Measurements from ENCODE around the gene MRPS12. TPM values are rescaled to one million over a fixed set of nuclear protein-coding genes. Genes with fewer than 3 reads are reported as not detected.
"Not testable (repeated sequence)": the region's sequence is repeated elsewhere in the genome, so short reads cannot be mapped to it uniquely, and the experiment has no call there.

The MRPS12 gene
- polyA plus RNA-seq, 3 donors, result 17.2 to 81.5 (median 73.0) TPM

DNA sequence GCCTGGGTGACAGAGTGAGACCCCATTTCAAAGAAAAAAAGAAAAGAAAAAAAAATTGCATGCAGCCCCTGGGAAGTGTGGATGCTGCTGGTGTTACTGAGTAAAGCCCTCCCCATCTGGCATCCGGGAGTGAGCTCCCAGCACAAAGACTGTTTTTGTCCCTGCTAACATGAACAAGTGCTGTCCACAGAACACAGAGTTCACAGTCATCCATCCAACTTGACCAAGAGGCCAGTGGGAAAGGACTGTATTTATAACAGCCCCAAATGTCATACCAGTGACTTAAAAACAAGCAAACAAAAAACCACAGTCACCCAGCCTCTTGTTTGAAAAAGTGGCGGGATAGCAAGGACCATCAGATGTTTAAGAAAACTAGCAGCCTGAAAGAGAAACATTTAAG, 34.0 kb downstream of the MRPS12 start:
- WGBS (ENCODE audit: insufficient coverage), result 100% methylated on average over 1 of the region's 2 CpGs
- H3K36me3 Mint-ChIP-seq, result no peaks in the 10 kb centered on the region
- H3K9ac ChIP-seq (ENCODE audit: insufficient read depth, low read length, poor library complexity, severe bottlenecking), result no peak overlapping the region
- intact Hi-C loops (cut with micrococcal nuclease), result no loop called here
- H3K4me2 ChIP-seq (replicated peaks; ENCODE audit: extremely low read depth, low read length, poor library complexity, severe bottlenecking), result no peak overlapping the region
- no peak overlapping the region for H3K27ac ChIP-seq (ENCODE audit: low read depth in 1 of 2, low read length in 2 of 2)
- no peaks in the 10 kb centered on the region for H3K36me3 ChIP-seq (replicated peaks in 1 of 2; ENCODE audit: control insufficient read depth in 1 of 2, insufficient read depth in 2 of 2, low read length in 2 of 2)
- DNase-seq, result no peak
- peaks cover 0 to 1% (median 0%) of the 10 kb centered on the region in 7 donors for H3K9me3 Mint-ChIP-seq
- TF ChIP-seq, protein P1, sequence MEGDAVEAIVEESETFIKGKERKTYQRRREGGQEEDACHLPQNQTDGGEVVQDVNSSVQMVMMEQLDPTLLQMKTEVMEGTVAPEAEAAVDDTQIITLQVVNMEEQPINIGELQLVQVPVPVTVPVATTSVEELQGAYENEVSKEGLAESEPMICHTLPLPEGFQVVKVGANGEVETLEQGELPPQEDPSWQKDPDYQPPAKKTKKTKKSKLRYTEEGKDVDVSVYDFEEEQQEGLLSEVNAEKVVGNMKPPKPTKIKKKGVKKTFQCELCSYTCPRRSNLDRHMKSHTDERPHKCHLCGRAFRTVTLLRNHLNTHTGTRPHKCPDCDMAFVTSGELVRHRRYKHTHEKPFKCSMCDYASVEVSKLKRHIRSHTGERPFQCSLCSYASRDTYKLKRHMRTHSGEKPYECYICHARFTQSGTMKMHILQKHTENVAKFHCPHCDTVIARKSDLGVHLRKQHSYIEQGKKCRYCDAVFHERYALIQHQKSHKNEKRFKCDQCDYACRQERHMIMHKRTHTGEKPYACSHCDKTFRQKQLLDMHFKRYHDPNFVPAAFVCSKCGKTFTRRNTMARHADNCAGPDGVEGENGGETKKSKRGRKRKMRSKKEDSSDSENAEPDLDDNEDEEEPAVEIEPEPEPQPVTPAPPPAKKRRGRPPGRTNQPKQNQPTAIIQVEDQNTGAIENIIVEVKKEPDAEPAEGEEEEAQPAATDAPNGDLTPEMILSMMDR (IDR thresholded peaks at IDR 0.05), result no peak
- H3K4me3 ChIP-seq (replicated peaks in 1 of 3; ENCODE audit: low read depth in 2 of 3, low read length in 3 of 3), result no peak overlapping the region
- peaks cover 2 to 12% (median 9%) of the 10 kb centered on the region in 3 donors for H3K27me3 Mint-ChIP-seq (ENCODE audit: low read depth in 3 of 3)
- H3K27me3 ChIP-seq (ENCODE audit: control insufficient read depth in 2 of 2, insufficient read depth in 2 of 2, low read length in 2 of 2), result no peaks in the 10 kb centered on the region
- no peaks in the 10 kb centered on the region for H3K79me2 ChIP-seq (ENCODE audit: insufficient read depth, low read length)
- H3K9me3 ChIP-seq (replicated peaks in 1 of 2; ENCODE audit: control insufficient read depth in 1 of 2, insufficient read depth in 1 of 2, low read length in 2 of 2), result no peaks in the 10 kb centered on the region
- peaks cover 3% of the 10 kb centered on the region for H3K4me1 Mint-ChIP-seq
- H3K4me3 Mint-ChIP-seq, result no peak overlapping the region
- no peaks in the 10 kb centered on the region for H4K20me1 ChIP-seq (ENCODE audit: insufficient read depth, low read length)
- no peak overlapping the region for H2AFZ ChIP-seq (ENCODE audit: insufficient read depth, low read depth, low read length, poor library complexity, severe bottlenecking)
- H3K4me1 ChIP-seq (ENCODE audit: control insufficient read depth in 1 of 2, insufficient read depth in 2 of 2, low read length in 2 of 2), result no peaks in the 10 kb centered on the region
- no peak overlapping the region for H3K27ac Mint-ChIP-seq

DNA sequence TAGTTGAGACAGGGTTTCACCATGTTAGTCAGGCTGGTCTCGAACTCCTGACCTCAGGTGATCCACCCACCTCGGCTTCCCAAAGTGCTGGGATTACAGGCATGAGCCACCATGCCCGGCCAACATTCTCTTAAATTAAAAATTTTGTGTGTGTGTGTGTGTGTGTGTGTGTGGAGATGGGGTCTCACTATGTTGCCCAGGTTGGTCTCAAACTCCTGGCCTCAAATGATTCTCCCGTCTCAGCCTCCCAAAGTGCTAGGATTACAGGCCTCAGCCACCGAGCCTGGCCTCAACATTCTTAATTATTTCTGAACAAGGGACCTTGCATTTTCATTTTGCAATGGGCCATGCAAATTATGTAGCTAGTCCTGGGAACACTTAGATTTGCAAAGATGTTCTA, 35.4 kb downstream of the MRPS12 start:
- not testable (repeated sequence) for H3K4me3 Mint-ChIP-seq, H3K27ac Mint-ChIP-seq
- peaks cover 2 to 13% (median 7%) of the 10 kb centered on the region in 3 donors for H3K27me3 Mint-ChIP-seq (ENCODE audit: low read depth in 3 of 3)

More for the DNA sequence above, 35.4 kb downstream of the MRPS12 start:
- H3K4me2 ChIP-seq (replicated peaks; ENCODE audit: extremely low read depth, low read length, poor library complexity, severe bottlenecking); H3K4me1 ChIP-seq (ENCODE audit: control insufficient read depth in 1 of 2, insufficient read depth in 2 of 2, low read length in 2 of 2); H4K20me1 ChIP-seq (ENCODE audit: insufficient read depth, low read length); H2AFZ ChIP-seq (ENCODE audit: insufficient read depth, low read depth, low read length, poor library complexity, severe bottlenecking); intact Hi-C loops (cut with micrococcal nuclease); H3K27me3 ChIP-seq (ENCODE audit: control insufficient read depth in 2 of 2, insufficient read depth in 2 of 2, low read length in 2 of 2); H3K9me3 ChIP-seq (replicated peaks in 1 of 2; ENCODE audit: control insufficient read depth in 1 of 2, insufficient read depth in 1 of 2, low read length in 2 of 2); H3K9me3 Mint-ChIP-seq; H3K9ac ChIP-seq (ENCODE audit: insufficient read depth, low read length, poor library complexity, severe bottlenecking); H3K79me2 ChIP-seq (ENCODE audit: insufficient read depth, low read length); H3K36me3 Mint-ChIP-seq; H3K27ac ChIP-seq (ENCODE audit: low read depth in 1 of 2, low read length in 2 of 2); DNase-seq; H3K4me3 ChIP-seq (replicated peaks in 1 of 3; ENCODE audit: low read depth in 2 of 3, low read length in 3 of 3); H3K4me1 Mint-ChIP-seq; H3K36me3 ChIP-seq (replicated peaks in 1 of 2; ENCODE audit: control insufficient read depth in 1 of 2, insufficient read depth in 2 of 2, low read length in 2 of 2): not testable (repeated sequence)
- 100% methylated on average over 1 of the region's 5 CpGs for WGBS (ENCODE audit: insufficient coverage)
